GM23248 (cell line): Measurements from ENCODE around the gene ANKRD42.

Source experiments
- EZH2 ChIP-seq: fragments of 200-600 bp; sonication (generic); IDR thresholded peaks from 2 replicates; pipeline ENCODE4 v1.6.1; 2018; ENCODE audit warnings: antibody characterized with exemption, mild to moderate bottlenecking; ENCODE audit not compliant: insufficient read depth, poor library complexity, severe bottlenecking
- EZH2phosphoT487 ChIP-seq: fragments of 200-600 bp; sonication (generic); IDR thresholded peaks from 2 replicates; pipeline ENCODE4 v1.6.1; 2018; ENCODE audit warnings: antibody characterized with exemption, moderate library complexity, mild to moderate bottlenecking, low read depth; ENCODE audit not compliant: insufficient read depth

DNA sequence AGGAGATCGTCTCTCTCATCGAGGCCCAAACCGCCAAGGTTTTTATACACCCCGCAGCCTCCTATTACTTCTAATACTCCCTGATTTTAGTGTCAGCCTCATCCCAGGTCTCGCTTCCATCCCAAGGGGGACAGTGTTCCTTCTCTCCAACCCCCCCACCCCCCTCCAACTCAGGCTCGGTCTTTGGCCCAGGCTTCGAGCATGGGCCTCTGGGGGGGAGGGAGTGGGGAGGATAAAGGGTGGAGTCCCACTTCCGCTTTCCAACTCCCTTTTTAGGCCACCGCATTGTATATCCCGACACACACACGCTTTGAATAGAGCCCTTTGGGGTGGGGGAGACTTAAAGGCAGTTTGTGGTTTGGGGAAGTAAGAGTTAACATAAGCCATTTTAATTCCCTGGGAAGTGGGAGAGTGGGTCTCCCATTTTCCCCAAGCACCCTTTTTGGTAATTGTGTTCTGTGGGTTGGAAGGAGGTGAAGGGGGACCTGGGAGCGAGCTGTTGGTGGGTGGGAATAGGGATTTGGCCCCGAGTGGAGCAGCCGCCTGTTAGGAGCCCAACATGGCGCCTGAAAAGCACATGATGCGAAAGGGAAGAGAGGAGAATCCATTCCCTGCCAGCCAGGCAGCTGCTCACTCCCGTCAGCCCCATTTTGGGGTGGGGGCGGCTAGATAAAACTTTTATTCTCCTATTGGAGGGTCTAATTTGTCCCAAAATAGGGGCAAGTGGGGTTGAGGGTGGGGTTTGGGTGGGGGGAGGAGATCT lies 35.7 kb upstream of the ANKRD42 start:
- TF ChIP-seq EZH2 (no peak), EZH2phosphoT487 (no peak)
